GM12872 (cell line): Measurements from ENCODE around the gene B9D1.

Source experiments
- TF ChIP-seq, protein P1 (sequence below): IDR thresholded peaks from 3 replicates; pipeline ENCODE4 v1.5.1; 2011; ENCODE audit warnings: low read depth, mild to moderate bottlenecking, low read length, moderate library complexity; ENCODE audit not compliant: insufficient read depth

The B9D1 gene

DNA sequence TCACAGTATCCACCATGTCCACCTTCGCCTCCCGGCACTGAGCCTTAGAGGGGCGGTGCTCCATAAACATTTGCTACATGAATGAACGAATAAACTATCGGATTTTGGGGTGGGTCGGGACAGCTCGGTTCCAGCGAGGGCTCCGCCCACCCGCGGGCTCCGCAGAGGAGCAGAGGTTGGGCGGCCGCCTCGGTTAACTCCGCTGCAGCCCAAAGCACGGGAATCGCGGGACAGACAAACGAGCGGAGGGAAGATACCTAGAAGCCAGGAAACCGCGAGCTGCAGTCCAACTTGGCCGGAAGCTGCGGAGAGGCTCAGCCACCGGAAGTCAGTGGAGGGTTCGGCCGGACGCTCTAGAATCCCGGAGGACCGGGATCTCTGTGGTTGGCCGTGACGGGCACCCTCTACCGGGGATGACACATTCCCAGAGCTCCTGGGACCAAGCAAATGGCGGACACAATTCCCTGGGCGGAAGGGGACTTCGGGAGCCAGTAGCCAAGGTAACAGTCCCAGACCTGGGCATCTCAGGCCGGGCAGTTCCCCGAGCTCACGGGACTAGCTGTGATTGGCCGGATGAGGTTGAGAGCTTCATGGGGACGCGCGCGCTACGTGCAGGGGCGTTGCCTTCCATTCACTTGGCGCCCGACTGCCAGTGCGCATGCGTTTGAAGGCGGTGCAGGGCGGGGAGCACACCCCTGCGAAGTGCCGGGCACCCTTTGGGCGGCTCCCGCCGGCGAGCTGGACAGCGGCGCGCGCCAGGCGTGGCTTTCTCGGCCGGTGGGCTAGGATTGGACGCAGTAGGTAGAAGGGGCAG, 15.3 kb upstream of the B9D1 start:
- TF ChIP-seq, protein P1, sequence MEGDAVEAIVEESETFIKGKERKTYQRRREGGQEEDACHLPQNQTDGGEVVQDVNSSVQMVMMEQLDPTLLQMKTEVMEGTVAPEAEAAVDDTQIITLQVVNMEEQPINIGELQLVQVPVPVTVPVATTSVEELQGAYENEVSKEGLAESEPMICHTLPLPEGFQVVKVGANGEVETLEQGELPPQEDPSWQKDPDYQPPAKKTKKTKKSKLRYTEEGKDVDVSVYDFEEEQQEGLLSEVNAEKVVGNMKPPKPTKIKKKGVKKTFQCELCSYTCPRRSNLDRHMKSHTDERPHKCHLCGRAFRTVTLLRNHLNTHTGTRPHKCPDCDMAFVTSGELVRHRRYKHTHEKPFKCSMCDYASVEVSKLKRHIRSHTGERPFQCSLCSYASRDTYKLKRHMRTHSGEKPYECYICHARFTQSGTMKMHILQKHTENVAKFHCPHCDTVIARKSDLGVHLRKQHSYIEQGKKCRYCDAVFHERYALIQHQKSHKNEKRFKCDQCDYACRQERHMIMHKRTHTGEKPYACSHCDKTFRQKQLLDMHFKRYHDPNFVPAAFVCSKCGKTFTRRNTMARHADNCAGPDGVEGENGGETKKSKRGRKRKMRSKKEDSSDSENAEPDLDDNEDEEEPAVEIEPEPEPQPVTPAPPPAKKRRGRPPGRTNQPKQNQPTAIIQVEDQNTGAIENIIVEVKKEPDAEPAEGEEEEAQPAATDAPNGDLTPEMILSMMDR: no peak

DNA sequence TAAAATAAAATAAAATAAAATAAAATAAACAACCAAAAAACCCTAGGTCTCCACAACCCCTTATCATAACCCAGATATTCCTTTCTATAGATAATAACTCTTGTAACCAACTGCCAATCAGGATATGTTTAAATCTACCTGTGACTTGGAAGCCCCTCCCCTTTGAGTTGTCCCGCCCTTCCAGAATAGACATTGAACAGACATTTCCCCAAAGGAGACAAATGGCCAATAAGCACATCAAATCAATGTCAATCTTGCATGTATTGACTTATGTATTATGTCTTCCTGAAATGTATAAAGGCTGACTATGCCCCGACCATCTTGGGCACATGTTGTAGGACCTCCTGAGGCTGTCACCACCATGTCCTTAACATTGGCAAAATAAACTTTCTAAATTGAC, 14.3 kb upstream of the B9D1 start:
- TF ChIP-seq, protein P1: no peak

DNA sequence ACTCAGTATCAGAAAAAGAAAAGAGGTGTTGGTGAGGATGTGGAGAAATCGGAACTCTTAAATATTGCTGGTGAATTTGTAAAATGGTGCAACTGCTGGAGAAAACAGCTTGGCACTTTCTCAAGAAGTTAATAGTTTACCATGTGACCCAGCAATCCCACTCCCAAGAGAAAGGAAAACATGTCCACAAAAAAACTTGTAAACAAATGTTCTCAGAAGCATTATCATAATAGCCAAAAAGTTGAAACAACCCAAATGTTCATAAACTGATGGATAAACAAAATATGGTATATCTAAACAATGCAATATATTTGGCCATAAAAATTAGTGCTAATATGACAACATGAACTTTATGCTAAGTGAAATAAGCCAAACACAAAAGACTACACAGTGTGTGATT, 13.2 kb upstream of the B9D1 start:
- TF ChIP-seq, protein P1: no peak

DNA sequence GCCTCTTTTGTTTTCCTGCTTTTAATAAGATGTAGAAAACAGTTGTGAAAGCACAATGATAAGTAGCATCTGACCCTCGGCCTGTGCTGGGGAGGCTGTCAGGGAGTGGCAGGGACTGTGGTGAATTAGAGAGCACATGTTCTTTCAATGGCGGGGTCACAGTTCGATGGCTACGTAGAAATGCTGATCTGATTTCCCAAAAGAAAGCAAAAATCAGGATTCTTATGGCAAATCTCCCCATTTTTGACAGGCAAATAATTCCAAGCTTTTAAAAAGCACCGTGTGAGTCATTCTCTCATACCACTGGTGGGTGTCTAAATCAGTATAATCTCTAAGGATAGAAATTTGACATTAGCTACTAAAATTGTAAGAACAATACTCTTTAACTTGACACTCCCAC, 11.6 kb upstream of the B9D1 start:
- TF ChIP-seq, protein P1: no peak

DNA sequence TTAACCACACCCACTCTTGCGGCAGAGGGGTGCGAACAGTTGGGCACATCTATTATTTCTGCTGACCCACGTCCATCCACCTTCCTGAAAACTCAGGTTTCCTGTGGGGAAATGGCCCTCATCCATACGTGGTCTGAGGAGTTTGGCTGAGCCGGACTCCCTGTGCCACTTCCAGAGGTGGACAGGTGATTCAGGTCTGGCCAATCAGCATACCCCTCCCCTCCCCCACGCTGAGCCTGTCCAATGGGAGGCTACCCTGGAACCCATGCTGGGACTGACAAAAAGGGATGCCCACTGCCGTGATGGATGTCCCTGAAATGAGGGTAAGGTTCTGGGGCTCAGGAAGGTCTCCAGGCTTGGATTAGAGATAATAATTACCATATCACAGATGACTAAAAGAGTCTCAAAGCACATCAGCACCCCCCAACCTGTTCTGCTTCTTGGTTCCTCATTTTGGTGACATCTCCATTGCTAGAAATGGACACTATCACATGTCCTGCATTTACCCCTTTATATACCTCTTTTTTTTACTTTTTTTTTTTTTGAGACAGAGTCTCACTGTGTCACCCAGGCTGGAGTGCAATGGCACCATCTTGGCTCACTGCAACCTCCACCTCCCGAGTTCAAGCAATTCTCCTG, 10.5 kb upstream of the B9D1 start:
- TF ChIP-seq, protein P1: no peak

DNA sequence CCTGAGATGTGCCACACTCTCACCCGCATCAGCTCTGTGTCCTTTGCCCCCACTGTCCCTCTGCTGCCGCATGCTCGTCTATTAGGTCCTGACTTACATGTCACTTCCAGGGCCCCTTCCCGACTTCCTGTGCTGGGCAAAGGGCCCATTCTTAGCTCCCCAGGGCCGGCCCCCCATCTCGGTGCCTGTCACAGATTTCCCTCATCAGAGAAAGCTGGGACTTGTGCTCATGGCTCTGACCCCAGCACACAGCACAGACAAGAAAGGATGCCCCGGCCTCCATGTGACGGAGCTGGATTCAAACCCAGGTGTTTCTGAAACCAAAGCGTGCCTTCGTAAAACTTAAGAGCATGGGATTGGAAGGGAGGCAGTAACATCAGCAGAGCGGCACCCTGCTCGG, 9.9 kb upstream of the B9D1 start:
- TF ChIP-seq, protein P1: no peak

- TF ChIP-seq, protein P1: no peak
These were observed 9.5 kb upstream of the B9D1 start for GRCh38 chr17:19372011-19372370.
